HG03066 (cell line): Measurements from ENCODE around the gene HNRNPA2B1.
"Not testable (repeated sequence)": the region's sequence is repeated elsewhere in the genome, so short reads cannot be mapped to it uniquely, and the experiment has no call there.

Experiments
- ATAC-seq: cut with Tn5 transposase; IDR thresholded peaks from one replicate; pipeline ENCODE4 v1.9.1; 2021; ENCODE audit warnings: low read depth; ENCODE audit not compliant: unreplicated experiment

HNRNPA2B1 gene

DNA sequence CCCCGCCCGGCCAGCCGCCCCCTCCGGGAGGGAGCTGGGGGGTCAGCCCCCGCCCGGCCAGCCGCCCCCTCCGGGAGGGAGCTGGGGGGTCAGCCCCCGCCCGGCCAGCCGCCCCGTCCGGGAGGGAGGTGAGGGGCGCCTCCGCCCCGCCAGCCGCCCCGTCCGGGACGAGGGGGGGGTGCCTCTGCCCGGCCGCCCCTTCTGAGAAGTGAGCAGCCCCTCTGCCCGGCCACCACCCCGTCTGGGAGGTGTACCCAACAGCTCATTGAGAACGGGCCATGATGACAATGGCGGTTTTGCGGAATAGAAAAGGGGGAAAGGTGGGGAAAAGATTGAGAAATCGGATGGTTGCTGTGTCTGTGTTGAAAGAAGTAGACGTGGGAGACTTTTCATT, 52.2 kb downstream of the HNRNPA2B1 start:
- not testable (repeated sequence) for ATAC-seq

DNA sequence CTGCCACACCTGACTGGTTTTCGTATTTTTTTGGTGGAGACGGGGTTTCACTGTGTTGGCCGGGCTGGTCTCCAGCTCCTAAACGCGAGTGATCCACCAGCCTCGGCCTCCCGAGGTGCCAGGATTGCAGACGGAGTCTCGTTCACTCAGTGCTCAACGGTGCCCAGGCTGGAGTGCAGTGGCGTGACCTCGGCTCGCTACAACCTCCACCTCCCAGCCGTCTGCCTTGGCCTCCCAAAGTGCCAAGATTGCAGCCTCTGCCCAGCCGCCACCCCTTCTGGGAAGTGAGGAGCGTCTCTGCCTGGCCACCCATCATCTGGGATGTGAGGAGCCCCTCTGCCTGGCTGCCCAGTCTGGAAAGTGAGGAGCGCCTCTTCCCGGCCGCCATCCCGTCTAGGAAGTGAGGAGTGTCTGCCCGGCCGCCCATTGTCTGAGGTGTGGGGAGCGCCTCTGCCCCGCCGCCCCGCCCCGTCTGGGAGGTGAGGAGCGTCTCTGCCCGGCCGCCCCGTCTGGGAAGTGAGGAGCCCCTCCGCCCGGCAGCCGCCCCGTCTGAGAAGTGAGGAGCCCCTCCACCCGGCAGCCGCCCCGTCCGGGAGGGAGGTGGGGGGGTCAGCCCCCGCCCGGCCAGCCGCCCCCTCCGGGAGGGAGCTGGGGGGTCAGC, 52.8 kb downstream of the HNRNPA2B1 start:
- not testable (repeated sequence) for ATAC-seq

DNA sequence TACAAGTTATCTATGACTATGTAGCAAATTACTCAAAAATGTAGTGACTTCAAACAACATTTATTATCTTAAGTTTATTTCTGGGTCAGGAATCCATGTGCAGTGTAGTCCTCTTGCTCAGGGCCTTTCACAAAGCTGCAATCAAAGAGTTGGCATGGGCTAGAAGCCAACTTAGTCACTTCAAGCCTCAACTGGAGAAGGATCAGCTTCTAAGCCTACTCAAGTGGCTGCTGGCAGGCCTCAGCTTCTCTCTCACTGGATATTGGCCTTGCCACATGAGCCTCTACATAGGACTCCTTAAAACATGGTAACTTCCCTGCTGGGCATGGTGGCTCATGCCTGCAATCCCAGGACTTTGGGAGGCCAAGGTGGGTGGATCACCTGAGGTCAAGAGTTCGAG, 53.5 kb downstream of the HNRNPA2B1 start:
- no peak for ATAC-seq

DNA sequence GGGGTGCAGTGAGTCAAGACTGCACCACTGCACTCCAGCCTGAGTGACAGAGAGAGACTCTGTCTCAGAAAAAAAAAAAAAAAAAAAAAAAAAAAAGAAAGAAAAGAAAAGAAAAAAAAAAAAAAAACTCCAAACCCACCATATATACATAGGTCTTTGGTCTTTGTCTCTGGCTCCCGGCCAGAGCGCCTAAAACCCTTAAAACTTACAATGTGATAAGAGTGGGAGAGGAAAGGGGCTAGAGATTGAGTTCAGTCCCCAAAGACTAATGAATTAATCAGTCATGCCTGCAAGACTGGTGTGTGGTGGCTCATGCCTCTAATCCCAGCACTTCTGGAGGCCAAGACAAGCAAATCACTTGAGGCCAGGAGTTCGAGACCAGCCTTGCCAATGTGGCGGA, 55.3 kb downstream of the HNRNPA2B1 start:
- no peak for ATAC-seq

DNA sequence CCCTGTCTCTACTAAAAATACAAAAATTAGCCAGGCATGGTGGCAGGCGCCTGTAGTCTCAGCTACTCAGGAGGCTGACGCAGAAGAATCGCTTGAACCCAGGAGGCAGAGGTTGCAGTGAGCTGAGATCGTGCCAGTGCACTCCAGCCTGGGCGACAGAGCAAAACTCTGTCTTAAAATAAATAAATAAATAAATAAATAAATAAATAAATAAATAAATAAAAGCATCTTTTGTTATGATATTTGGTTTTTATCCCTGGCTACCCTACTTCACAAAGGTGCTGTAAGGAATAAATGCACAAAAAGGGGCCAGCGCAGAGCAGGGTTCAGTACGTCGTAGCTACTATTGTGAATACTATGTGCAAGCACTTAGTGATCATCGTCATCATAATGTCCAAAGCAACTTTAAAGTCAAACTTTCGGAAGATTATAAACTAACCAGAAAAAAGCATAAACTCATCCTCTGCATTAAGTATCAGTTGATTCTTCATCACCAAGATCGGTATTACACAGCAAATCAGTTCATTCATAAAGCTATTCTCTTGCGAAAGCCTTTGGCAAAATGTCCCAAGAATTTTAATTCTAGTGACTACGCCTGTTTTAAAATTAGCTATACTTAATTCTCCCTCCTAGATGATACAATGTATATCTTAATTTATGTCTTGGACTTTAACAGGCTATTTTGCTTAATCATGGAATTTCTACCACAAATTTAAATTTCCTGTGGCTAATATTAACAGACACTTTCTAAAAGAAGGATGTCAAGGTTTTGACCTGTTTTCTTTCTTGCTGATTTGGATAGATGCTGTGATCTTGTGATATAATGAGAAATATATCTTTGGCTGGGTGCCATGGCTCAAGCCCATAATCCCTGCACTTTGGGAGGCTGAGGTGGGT, 56.1 kb downstream of the HNRNPA2B1 start:
- ATAC-seq: no peak

DNA sequence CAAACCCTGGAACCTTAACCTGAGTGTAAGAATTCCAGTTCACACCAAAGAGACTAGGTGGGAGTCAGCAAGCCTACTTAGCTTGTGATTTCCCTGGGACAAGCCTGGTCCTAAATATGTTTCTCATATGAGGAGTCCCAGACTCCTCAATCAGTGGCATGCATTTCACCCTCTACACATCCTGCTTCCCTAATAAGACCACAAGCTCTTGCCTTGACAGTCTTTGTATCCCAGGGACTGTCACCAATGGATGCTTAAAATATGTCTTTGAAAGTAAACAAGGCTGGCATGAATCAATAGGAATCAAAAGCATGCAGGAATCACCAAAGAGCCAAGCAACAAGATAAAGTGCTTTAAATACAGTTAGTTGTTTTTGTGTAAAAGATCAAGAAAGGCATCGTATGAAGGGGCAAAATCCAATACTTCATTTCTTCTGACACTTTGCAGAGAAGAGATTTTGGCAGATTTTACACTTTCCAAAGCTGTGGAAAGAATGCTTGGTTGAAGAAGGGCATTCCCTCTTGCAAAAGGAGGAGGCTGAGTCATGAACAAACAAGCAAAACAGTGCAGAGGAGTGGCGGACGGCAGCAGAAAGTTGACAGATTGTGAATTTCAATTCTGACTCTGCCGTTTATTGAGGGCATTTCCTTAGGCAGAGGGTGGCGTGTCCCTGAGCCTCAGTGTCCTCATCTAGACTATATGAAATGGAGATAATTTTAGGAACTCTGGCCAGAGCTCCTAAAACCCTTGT, 57.1 kb downstream of the HNRNPA2B1 start:
- no peak for ATAC-seq

DNA sequence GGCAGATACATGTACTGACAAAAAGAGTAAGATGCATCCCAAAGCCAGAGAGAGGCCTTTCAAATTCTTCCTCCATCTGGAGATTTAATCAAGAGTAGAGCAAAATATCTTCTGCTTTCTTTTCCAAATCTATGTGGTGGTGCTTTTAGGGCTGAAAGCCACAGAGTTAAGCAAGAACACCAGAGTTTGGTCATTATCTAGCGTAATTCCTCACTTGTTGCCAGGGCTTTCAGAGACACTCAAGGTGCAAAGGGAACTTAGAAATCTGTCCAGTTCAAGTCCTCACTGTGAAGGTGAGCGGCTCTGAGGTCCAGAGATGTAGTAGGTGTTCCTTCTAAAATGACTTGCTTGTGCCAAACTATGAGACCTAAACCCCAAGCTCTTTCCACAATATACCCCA, 59.5 kb downstream of the HNRNPA2B1 start:
- no peak for ATAC-seq

DNA sequence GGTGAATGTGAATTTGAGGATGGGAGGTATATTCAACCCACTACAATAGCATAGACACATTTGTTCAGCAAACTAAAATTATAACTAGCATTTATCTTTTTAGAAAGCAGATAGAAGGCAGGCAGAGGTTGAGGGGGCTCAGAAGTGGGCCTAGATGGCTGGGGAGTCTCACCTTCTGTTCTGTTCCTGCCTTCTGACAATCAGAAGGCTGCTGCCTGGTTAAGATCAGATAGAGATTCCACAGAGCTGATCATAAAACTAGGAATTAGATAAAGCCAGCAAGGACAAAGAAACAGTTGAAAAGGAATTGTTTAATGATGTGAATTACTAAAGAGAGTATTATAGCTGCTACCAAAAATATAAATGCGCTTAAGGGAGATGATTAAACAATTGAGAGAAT, 60.2 kb downstream of the HNRNPA2B1 start:
- no peak for ATAC-seq
